ENCODE measurements around the gene SEMA4B.
A peak's percentile ranks its signal among the peaks of the same experiment; 100 is the strongest.
"Not testable (repeated sequence)": the region's sequence is repeated elsewhere in the genome, so short reads cannot be mapped to it uniquely, and the experiment has no call there.

Gene SEMA4B, protein sequence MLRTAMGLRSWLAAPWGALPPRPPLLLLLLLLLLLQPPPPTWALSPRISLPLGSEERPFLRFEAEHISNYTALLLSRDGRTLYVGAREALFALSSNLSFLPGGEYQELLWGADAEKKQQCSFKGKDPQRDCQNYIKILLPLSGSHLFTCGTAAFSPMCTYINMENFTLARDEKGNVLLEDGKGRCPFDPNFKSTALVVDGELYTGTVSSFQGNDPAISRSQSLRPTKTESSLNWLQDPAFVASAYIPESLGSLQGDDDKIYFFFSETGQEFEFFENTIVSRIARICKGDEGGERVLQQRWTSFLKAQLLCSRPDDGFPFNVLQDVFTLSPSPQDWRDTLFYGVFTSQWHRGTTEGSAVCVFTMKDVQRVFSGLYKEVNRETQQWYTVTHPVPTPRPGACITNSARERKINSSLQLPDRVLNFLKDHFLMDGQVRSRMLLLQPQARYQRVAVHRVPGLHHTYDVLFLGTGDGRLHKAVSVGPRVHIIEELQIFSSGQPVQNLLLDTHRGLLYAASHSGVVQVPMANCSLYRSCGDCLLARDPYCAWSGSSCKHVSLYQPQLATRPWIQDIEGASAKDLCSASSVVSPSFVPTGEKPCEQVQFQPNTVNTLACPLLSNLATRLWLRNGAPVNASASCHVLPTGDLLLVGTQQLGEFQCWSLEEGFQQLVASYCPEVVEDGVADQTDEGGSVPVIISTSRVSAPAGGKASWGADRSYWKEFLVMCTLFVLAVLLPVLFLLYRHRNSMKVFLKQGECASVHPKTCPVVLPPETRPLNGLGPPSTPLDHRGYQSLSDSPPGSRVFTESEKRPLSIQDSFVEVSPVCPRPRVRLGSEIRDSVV

DNA sequence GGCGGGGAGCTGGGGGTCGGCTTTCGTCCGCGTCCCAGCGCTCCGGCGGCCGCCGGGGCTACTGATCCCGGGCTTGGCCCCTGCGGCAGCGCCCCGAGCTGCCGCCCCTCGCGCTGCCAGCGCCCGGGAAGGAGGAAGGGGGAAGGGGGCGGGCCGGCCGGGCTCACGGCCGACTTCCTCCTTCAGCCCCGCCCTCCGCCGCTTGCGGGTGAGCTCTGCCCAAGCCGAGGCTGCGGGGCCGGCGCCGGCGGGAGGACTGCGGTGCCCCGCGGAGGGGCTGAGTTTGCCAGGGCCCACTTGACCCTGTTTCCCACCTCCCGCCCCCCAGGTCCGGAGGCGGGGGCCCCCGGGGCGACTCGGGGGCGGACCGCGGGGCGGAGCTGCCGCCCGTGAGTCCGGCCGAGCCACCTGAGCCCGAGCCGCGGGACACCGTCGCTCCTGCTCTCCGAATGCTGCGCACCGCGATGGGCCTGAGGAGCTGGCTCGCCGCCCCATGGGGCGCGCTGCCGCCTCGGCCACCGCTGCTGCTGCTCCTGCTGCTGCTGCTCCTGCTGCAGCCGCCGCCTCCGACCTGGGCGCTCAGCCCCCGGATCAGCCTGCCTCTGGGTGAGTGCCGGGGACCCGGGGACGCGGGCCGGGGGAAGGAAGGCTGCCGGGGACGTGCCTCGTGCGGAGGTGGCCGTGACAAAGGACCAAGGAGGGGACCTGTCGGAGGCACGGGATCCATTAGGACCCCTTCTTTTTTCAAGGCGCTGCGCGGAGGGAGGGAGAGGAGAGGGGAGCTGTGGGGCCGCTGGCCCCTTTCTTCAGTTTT is at the start of gene SEMA4B:
Gene SEMA4B (plus strand): TSS at position 201 of the 814 bp plus-strand sequence. CDS start 249 bp downstream, at position 450.
- DNase-seq (ENCODE audit: low spot score), result peak; percentile 63

DNA sequence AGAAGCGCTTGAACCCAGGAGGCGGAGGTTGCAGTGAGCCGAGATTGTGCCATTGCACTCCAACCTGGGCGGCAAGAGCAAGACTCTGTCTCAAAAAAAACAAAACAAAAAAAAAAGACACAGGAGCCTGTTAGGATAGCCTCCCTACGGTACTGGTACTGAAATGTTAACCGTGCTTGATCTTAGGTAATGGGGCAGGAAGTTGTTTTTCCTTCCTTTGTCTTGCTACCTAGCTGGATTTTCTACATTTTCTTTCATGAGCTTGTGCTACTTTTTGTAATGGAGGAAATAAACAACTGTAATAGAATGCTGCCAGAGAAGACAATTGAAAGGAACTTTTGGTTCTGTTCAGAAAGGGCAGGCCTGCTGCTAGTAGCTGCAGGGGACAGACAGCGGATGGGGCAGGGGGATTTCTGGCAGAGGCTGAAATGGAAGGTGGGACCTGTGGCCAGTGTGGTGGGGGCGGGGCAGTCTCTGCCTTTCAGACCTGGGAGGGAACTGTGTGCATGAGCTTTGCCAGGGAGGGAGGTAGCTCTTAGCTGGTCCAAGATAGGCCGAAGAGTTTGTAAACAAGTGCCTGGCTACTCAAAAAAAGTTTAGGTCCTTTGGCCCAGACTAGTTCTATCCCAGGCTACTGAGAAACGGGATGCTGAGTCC is 49.0 kb upstream of the SEMA4B start:
- DNase-seq (ENCODE audit: low spot score), result peak; percentile 22

DNA sequence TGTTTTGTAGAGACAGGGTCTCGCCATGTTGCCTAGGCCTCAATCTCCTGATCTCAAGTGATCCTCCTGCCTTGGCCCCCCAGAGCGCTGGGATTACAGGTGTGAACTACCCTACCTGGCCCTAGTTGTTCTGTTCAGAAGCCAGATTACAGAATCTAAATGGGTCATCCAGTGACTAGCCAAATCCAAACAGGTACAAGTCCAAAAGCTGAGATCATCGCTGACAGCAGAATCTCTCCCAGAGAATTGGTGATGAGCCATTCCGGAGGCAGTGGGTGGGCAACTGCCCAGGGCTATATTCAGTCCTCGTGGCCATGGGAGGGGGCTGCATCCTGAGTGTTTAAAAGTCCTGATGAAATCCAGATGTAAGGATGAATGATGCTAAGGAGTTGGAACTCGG is 47.5 kb upstream of the SEMA4B start:
- no peak for DNase-seq (ENCODE audit: low spot score)

DNA sequence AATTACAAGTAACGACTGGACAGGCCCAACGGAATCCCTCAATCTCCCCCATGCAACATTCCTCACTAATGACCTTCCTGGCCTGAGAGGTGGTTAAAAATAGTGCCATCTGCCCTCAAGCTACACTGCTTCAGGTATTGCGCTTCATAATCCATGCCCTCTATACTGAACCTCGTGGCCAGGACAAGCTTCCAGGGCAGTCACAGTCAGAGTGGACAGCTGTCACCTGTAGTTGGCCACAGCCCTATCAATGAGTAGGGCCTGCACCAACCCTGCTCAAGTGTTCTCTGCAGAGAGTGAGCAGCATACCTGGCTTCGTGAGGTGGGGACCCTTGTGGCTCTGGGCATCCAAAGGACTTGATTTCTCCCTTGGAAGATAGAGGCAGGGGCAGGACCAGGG is 46.9 kb upstream of the SEMA4B start:
- DNase-seq (ENCODE audit: low spot score), result no peak

DNA sequence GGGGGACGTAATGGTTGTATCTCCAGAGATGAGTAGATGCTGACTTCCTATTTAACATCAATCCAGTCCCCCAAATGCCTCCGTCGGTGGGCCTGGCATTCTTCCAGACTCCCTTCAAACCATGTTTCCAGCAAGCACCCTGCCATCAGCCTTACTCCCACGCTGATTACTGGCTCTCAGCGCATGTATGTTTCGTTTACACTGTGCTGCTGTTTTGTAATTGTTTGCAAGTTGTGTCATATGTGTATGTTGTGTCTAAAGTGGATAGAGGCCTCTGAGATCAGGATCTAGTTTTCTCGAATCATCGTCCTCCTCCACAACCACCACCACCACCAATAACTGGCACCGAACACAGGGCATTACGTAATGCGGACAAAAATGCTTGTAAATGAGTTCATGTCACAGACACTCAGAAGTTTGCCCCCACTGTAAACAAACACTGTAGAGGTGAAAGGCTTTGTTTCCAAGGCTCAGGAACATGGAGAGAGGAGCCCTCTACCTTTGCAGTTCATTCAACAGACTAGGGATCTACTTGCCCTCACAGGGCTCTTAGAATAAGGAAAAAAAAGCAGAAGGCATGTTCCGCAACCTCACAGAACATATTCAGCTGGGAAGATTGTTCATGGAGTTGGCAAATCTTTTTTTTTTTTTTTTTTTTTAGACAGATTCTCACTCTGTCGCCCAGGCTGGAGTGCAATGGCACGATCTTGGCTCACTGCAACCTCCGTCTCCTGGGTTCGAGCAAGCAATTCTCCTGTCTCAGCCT is 46.1 kb upstream of the SEMA4B start:
- DNase-seq (ENCODE audit: low spot score), result no peak

DNA sequence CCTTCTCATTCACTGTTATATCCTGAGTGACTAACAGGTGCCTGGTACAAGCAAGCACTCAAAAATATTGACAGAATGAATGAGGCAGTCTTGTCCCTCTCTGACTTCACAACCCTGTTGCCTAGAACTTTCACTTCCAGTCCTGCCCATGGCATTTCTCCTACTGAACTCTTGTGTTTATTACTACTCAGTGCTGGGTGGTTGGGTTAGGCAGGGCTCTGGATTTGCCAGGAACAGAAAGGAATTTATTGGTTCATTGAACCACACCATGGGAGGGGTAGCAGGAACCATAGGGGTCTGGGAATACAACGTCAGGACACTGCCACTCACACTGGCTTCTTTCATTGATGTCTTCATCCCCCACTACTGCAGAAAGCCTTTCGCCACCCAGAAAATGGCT is 41.9 kb upstream of the SEMA4B start:
- DNase-seq (ENCODE audit: low spot score), result no peak

DNA sequence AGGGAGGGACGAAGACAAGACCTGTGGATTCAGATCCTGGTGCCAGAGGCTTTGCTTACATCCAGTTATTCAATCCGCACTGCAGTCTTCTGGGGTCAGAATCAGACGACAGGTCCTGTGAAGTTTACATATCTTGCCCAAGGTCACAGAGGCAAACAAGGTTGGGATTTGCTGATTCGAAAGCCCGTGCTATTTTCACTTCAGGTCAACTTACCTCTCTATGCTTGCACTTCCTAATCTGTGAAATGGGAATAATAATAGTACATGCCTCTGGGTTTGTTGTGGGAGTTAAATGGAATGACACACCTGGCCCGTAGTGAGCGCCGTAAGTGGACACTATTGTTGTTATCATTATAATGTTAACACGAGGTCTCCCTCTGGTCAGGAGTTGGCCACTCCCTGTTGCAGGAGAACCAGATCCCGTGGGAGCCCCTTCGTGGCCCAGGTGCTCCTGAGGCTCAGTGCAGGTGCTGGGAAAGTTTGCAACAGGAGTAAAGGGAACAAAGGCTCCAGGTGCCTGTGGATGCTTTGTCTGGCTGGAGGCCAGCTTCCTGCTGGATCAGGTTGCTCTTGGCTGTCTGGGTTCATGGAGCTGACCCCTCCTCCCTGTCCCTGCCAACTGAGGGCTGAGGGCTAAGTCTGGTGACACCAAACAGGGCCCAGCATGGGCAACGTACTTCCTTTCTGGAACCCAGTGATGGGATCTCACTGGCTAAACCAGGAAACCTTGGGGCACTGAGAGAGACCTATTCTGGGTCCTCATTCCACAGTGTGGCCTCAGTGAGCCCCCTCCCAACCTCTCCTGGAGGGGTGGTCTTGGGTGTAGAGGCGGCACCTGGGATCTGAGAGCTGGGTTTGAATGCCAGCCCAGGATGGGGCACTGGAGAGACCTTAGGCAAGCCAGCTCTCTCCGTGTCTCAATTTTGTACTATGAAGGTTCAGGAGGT is 40.1 kb upstream of the SEMA4B start:
- no peak for DNase-seq (ENCODE audit: low spot score)

DNA sequence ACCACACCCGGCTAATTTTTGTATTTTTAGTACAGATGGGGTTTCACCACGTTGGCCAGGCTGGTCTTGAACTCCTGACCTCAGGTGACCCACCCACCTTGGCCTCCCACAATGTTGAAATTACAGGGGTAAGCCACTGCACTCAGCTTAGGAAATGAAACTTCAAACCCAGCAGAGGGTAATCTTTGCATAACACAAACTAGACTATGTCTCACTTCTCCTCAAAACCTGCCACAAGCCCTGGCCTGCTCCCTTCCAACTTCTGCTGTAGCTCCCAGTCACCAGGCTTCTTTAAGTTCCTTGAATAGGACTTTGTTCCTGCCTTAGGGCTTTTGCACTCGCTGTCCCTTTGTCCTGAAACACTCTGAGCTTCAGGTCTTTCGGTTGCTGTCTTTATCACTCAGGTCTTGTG is 39.2 kb upstream of the SEMA4B start:
- no peak for DNase-seq (ENCODE audit: low spot score)

DNA sequence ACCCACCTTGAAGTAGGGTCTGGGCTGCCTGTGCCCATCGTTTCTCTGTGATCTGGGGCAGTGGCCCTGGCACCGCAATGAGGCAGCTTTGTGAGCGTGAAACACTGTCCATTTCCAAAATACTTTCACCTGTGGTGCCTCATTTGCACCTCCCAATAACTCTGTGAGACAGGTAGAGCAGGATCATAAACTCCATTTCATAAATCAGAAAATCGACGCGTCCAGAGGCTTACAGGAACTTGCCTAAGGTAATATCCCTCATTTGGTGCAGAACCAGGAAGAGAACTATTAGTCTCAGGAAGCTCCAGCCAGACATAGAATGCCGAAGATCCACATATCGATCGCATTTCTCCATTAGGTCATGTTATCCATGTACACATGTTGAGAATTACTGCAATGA is 38.2 kb upstream of the SEMA4B start:
- DNase-seq (ENCODE audit: low spot score), result no peak

DNA sequence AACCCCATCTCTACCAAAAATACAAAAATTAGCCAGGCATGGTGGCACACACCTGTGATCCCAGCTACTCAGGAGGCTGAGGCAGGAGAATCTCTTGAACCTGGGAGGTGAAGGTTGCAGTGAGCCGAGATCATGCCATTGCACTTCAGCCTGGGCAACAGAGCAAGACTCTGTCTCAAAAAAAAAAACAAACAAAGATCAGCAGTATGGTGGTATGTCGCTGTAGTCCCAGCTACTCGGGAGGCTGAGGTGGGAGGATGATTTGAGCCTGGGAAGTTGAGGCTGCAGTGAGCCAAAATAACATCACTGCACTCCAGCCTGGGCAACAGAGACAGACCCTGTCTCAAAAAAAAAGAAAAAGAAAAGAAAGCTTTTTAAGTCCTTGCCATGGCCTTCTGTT is 36.9 kb upstream of the SEMA4B start:
- not testable (repeated sequence) for DNase-seq (ENCODE audit: low spot score)

DNA sequence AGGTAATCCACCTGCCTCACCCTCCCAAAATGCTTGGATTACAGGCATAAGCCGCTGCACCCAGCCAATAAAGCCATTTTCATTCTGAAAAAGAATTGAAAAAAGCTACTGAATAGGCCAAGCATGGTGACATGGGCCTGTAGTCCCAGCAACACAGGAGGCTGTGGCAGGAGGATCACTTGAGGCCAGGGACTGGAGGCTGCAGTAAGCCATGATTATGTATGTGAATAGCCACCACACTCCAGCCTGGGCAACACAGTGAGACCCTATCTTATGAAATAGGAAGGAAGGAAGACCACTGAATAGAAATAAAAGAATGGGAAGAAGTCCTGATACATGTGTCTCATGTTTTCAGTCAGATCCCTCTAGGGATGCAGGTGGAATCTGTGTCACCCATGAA is 36.0 kb upstream of the SEMA4B start:
- DNase-seq (ENCODE audit: low spot score), result no peak

DNA sequence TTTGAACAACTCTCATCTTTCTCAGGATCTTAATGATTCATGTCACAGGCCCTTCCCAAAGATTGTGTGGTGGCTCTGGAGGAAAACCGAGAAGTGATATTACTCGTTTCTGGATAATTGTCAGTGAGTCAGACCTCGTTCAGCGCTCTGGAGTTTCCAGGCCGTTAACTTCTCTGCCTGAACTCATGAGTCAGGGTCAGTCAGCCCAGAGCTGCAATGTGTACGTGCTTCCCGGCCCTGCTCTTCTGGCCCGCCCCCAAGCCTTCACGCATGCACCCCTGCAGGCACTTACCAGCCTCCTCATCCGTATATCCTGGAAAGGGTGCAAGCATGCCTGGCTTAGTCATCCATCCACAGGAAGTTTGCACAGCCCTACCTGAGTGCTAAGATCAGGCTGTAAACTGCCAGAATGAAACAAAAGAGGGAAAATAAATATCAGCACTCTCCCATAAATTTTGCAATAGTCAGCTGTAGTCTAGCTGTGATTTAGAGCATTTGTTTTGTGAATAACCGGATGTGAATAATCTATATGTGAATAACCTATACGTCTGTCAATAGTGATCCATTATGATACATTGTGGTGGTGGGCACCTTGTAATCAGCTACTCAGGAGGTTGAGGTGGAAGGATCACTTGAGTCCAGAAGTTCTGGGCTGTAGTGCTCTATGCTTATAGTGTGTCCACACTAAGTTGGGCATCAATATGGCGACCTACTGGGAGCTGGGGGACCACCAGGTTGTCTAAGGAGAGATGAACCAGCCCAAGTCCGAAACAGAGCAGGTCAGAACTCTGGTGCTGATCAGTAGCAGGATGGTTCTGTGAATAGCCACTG is 35.3 kb upstream of the SEMA4B start:
- DNase-seq (ENCODE audit: low spot score), result no peak

DNA sequence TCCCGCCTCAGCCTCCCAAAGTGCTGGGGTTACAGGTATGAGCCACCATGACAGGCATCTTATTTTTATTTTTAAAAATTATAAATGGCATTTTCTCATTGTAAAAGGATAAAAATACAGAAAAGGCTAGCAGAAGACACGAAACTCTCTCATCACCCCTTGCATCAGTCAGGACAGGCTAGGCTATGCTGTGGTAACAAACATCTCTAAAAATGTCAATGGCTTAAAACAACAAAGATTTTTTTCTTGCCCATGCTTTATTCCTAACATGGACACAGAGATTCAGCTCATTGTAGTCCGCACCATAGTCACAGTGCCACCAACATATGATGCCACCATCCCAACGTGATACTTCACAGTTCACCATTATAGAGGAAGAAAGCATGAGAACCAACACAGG is 34.0 kb upstream of the SEMA4B start:
- DNase-seq (ENCODE audit: low spot score), result no peak

DNA sequence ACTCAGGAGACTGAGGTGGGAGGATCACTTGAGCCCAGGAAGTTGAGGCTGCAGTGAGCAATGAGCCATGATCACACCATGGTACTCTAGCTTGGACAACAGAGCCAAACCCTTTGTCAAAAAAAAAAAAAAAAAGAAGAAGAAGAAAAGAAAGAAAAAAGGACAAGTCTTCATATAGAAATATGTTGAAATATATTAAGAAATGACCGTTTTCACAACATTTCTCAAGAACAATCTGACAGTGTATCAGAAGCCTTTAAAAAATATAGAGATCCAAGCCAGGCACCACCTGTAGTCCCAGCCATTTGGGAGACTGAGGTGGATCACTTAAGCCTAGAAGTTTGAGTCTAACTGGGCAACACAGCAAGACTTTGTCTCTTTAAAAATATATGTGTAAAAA is 29.5 kb upstream of the SEMA4B start:
- DNase-seq (ENCODE audit: low spot score), result no peak

DNA sequence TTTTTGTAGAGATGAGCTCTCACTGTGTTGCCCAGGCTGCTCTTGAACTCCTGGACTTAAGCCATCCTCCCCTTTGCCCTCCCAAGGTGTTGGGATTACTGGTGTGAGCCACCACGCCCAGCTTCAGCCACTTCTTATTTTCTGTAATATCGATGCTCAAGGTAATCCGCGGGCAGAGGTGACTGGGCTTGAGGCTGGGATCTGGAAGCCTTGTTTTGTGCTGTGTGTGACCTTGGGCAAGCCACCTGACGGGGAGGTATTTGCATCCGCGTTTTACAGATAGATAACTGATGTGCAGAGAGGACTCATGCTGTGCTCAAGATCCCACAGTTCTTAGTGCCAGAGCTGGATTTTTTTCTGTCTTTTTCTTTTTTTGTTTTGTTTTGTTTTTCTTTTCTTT is 27.8 kb upstream of the SEMA4B start:
- DNase-seq (ENCODE audit: low spot score), result no peak

DNA sequence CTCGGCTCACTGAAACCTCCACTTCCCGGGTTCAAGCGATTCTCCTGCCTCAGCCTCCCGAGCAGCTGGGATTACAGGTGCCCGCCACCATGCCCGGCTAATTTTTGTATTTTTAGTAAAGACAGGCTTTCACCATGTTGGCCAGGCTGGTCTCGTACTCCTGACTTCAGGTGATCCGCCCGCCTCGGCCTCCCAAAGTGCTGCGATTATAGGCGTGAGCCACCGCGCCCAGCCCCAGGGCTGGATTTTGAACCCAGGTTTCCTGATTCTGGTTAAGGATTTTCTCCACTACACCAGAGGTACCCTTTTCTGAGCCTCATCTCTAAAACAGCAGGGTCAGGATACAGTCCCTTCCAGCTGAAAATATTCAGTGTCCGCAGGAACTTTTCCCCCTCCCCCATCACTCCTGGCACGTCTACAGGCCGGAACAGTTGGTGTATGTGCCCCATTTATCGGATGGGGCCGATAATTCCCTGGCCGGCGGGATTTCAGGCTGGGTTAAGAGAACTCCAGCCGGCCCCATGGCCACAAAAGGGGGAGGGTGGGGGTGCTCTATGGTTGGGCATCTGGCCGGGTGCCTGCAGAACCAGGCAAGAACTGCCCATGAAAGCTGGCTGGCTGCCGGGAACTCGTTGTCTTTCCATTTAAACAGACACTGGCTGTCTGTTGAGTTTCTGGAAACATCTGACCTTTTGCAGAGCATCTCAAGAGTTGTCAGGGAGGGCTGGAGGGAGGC is 26.8 kb upstream of the SEMA4B start:
- DNase-seq (ENCODE audit: low spot score), result no peak

DNA sequence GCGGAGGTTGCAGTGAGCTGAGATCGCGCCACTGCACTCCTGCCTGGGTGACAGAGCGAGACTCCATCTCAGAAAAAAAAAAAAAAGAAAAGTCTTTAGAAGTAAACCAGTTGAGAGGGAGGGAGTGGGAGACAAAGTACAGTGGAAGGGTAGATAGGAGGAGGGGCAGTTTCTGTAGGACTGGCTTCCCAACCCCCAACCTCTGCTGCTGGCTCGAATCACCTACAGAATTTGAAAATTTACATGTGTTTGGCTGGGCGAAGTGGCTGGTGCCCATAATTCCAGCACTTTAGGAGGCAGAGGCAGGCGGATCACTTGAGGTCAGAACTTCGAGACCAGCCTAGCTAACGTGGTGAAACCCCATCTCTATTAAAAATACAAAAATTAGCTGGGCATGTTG is 24.1 kb upstream of the SEMA4B start:
- DNase-seq (ENCODE audit: low spot score), result no peak
